ENCODE results near the gene PDXP.

Gene PDXP

GRCh38 chr22:37616201-37617083 is 42.1 kb upstream of the PDXP start:
- no peak for TF ChIP-seq CTCF (IDR thresholded peaks at IDR 0.05; ENCODE audit: low read depth, low read length)
- Histone ChIP-seq H3K4me3 (ENCODE audit: low read depth, low read length) (no peak overlapping the region), H3K27me3 (no peaks in the 10 kb centered on the region), H3K36me3 (peaks cover 18% of the 10 kb centered on the region), H3K9me3 (no peaks in the 10 kb centered on the region), H3K4me1 (no peaks in the 10 kb centered on the region)
- no peak for DNase-seq

GRCh38 chr22:37617431-37617830 is 41.1 kb upstream of the PDXP start:
- Histone ChIP-seq H3K4me1 (no peaks in the 10 kb centered on the region), H3K36me3 (peaks cover 18% of the 10 kb centered on the region), H3K4me3 (ENCODE audit: low read depth, low read length) (no peak overlapping the region), H3K27me3 (no peaks in the 10 kb centered on the region), H3K9me3 (no peaks in the 10 kb centered on the region)
- DNase-seq: no peak
- no peak for TF ChIP-seq CTCF (IDR thresholded peaks at IDR 0.05; ENCODE audit: low read depth, low read length)

GRCh38 chr22:37618072-37618656 is 40.4 kb upstream of the PDXP start:
- no peak for DNase-seq
- Histone ChIP-seq H3K4me3 (ENCODE audit: low read depth, low read length) (no peak overlapping the region), H3K9me3 (no peaks in the 10 kb centered on the region), H3K27me3 (no peaks in the 10 kb centered on the region), H3K36me3 (peaks cover 19% of the 10 kb centered on the region), H3K4me1 (no peaks in the 10 kb centered on the region)
- TF ChIP-seq CTCF (IDR thresholded peaks at IDR 0.05; ENCODE audit: low read depth, low read length): no peak

GRCh38 chr22:37618674-37619073 is 39.8 kb upstream of the PDXP start:
- H3K36me3 ChIP-seq: peaks cover 21% of the 10 kb centered on the region
- DNase-seq: no peak
- no peaks in the 10 kb centered on the region for H3K9me3 ChIP-seq
- TF ChIP-seq CTCF (IDR thresholded peaks at IDR 0.05; ENCODE audit: low read depth, low read length): no peak
- peaks cover under 1% of the 10 kb centered on the region for H3K4me1 ChIP-seq
- no peaks in the 10 kb centered on the region for H3K27me3 ChIP-seq
- no peak overlapping the region for H3K4me3 ChIP-seq (ENCODE audit: low read depth, low read length)

- no peak overlapping the region for H3K4me3 ChIP-seq (ENCODE audit: low read depth, low read length)
- H3K9me3 ChIP-seq: no peaks in the 10 kb centered on the region
- H3K36me3 ChIP-seq: peaks cover 19% of the 10 kb centered on the region
- peaks cover 4% of the 10 kb centered on the region for H3K4me1 ChIP-seq
- TF ChIP-seq CTCF (IDR thresholded peaks at IDR 0.05; ENCODE audit: low read depth, low read length): no peak
- H3K27me3 ChIP-seq: no peaks in the 10 kb centered on the region
- DNase-seq: no peak
Observed at GRCh38 chr22:37619991-37620390, 38.5 kb upstream of the PDXP start.

- Histone ChIP-seq H3K27me3 (no peaks in the 10 kb centered on the region), H3K4me1 (peaks cover 4% of the 10 kb centered on the region), H3K9me3 (no peaks in the 10 kb centered on the region), H3K4me3 (ENCODE audit: low read depth, low read length) (no peak overlapping the region), H3K36me3 (peaks cover 19% of the 10 kb centered on the region)
- DNase-seq: peak; percentile 8
- no peak for TF ChIP-seq CTCF (IDR thresholded peaks at IDR 0.05; ENCODE audit: low read depth, low read length)
Observed at GRCh38 chr22:37621352-37621860, 37.1 kb upstream of the PDXP start.

Data from BE2C (cell line).